ENCODE data around the gene KATNB1.

KATNB1 gene

GRCh38 chr16:57730771-57731730, 4.5 kb upstream of the KATNB1 start:
- TF ChIP-seq, protein P1, sequence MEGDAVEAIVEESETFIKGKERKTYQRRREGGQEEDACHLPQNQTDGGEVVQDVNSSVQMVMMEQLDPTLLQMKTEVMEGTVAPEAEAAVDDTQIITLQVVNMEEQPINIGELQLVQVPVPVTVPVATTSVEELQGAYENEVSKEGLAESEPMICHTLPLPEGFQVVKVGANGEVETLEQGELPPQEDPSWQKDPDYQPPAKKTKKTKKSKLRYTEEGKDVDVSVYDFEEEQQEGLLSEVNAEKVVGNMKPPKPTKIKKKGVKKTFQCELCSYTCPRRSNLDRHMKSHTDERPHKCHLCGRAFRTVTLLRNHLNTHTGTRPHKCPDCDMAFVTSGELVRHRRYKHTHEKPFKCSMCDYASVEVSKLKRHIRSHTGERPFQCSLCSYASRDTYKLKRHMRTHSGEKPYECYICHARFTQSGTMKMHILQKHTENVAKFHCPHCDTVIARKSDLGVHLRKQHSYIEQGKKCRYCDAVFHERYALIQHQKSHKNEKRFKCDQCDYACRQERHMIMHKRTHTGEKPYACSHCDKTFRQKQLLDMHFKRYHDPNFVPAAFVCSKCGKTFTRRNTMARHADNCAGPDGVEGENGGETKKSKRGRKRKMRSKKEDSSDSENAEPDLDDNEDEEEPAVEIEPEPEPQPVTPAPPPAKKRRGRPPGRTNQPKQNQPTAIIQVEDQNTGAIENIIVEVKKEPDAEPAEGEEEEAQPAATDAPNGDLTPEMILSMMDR (conservative IDR thresholded peaks at IDR 0.05; ENCODE audit: low read depth, low read length) = no peak
- no peak for DNase-seq (ENCODE audit: low read depth)
- H3K4me3 ChIP-seq (ENCODE audit: low read depth, low read length) = no peak overlapping the region

DNA sequence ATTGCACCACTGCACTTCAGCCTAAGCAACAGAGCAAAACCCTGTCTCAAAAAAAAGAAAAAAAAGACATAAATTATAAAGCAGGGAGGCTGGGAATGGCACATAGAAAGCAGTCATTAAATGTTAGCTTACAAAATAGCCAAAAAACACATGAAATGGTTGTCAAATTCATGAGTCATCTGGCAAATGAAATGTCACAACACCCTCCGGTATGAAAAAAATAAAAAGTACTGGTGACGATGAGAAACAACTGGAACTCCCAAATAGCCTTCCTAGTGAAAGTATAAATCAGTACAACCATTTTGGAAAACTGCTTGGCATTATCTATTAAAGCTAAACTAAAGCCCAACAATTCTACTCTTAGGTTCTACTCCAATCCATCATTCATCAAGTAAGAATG, 3.5 kb upstream of the KATNB1 start:
- H3K4me3 ChIP-seq (ENCODE audit: low read depth, low read length) = no peak overlapping the region
- DNase-seq (ENCODE audit: low read depth) = peak; percentile 33
- TF ChIP-seq, protein P1 (conservative IDR thresholded peaks at IDR 0.05; ENCODE audit: low read depth, low read length) = no peak

- no peak for DNase-seq (ENCODE audit: low read depth)
- TF ChIP-seq, protein P1 (conservative IDR thresholded peaks at IDR 0.05; ENCODE audit: low read depth, low read length) = no peak
- H3K4me3 ChIP-seq (ENCODE audit: low read depth, low read length) = no peak overlapping the region
Measured at GRCh38 chr16:57732714-57733113, 2.9 kb upstream of the KATNB1 start.

DNA sequence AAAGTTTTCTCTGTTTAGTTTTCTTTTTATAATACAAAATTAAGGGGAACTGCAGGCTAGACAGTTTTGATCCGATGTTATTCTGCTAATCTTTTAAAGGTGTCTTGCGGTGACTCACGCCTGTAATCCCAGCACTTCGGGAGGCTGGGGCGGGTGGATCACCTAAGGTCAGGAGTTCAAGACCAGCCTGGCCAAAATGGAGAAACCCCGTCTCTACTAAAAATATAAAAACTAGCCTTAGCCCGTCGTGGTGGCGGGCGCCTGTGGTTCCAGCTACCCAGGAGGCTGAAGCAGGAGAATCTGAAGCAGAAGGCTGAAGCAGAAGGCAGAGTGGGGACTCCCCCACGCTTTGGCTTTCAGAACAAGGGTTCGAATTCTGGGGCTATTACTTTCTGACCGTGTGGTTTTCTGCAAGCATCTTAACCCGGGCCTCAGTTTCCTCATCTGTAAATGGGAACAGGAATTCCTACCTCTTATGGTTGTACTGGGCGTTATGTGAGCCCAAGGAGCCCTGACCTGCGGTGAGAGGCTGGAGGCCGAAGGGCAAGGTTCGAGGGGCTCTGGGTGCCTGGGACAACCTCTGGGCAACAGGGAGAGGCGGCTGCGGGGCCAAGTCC, 1.2 kb upstream of the KATNB1 start:
- DNase-seq (ENCODE audit: low read depth) = no peak
- peak overlapping the region; percentile 87 for H3K4me3 ChIP-seq (ENCODE audit: low read depth, low read length)
- TF ChIP-seq, protein P1 (conservative IDR thresholded peaks at IDR 0.05; ENCODE audit: low read depth, low read length) = no peak

GRCh38 chr16:57734925-57735754, 430 bp upstream of the KATNB1 start:
- H3K4me3 ChIP-seq (ENCODE audit: low read depth, low read length) = peak overlapping the region; percentile 99
- peak; percentile 100 for DNase-seq (ENCODE audit: low read depth)
- TF ChIP-seq, protein P1 (conservative IDR thresholded peaks at IDR 0.05; ENCODE audit: low read depth, low read length) = no peak

DNA sequence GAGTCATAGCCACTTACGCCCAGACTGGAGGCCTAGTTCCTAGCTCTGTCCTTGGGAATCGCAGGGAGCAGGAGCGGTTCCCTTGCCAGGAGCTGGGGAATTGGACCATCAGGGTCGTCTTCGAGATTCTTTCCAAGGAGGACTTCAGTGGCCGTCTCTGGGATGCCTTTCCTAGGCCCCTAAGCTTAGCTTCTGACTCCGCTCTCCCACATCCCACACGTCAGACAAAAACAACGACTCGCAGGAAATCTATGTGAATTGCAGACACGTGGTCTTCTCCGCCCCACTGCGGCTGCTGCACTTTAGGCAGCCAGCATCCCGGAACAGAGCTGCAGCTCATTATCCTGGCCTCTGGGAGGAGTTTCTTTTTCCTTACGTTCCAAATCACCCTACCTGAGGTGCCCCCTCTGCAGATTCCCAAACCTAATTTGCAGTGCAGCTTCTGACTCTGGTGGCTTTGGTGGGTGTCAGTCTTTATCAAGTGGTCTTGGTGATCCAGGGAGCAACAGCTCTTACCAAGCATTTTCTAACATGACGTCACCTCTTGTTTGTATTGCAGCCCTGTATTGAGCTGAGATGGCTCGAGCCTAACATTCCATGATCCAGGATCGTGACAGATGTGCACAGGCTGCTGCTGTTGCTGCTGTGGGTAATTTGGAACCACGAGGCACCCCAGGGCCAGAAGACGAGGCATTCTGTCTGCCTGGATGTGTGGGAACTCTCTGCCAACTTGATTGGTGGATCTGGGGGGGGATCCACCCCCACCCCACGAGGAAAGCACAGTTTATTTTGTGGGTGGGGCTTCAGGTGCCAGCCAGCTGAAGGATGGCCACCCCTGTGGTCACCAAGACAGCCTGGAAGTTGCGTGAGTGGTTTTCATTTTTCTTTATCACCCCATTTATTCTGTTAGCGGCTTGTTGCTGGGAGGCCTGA, 1.1 kb downstream of the KATNB1 start:
- H3K4me3 ChIP-seq (ENCODE audit: low read depth, low read length) = peak overlapping the region; percentile 99
- TF ChIP-seq, protein P1 (conservative IDR thresholded peaks at IDR 0.05; ENCODE audit: low read depth, low read length) = peak; percentile 41
- DNase-seq (ENCODE audit: low read depth) = peak; percentile 84

Data from choroid plexus epithelial cell (primary cell).